Measurements from ENCODE around the gene CHST12.

The CHST12 gene

GRCh38 chr7:2495418-2496299, 92.2 kb downstream of the CHST12 start:
- Mint-ChIP-seq H3K27ac (no peak overlapping the region), H3K4me3 (no peak overlapping the region), H3K4me1 (ENCODE audit: low read depth) (no peaks in the 10 kb centered on the region), H3K9me3 (ENCODE audit: low read depth) (no peaks in the 10 kb centered on the region), H3K36me3 (no peaks in the 10 kb centered on the region), H3K27me3 (no peaks in the 10 kb centered on the region)

DNA sequence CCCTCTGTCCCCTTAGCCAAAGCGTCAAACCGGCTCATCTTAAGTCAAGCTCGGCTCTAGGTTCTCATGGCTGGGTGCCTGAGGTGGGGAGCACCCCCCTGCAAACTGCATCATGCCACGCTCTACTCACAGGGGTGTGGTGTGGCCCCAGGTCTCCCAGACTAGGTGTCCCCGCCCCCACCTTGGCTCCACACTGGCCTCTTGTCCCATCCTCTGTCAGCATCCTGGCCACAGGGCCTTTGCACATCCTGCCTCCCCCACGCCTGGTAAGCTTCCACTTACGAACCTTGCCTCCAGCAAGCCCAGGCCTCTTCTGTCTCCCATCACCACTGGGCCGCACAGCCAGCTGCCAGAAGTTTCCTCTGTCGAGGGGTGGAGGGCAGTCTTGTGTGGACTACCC, 93.0 kb downstream of the CHST12 start:
- Mint-ChIP-seq H3K4me1 (ENCODE audit: low read depth) (no peaks in the 10 kb centered on the region), H3K27me3 (no peaks in the 10 kb centered on the region), H3K4me3 (no peak overlapping the region), H3K36me3 (no peaks in the 10 kb centered on the region), H3K27ac (no peak overlapping the region), H3K9me3 (ENCODE audit: low read depth) (no peaks in the 10 kb centered on the region)

GRCh38 chr7:2497065-2497464, 93.7 kb downstream of the CHST12 start:
- Mint-ChIP-seq H3K9me3 (ENCODE audit: low read depth) (no peaks in the 10 kb centered on the region), H3K4me3 (no peak overlapping the region), H3K4me1 (ENCODE audit: low read depth) (no peaks in the 10 kb centered on the region), H3K27me3 (no peaks in the 10 kb centered on the region), H3K27ac (no peak overlapping the region), H3K36me3 (no peaks in the 10 kb centered on the region)

GRCh38 chr7:2497500-2498336, 94.3 kb downstream of the CHST12 start:
- Mint-ChIP-seq H3K27ac (no peak overlapping the region), H3K27me3 (no peaks in the 10 kb centered on the region), H3K9me3 (ENCODE audit: low read depth) (no peaks in the 10 kb centered on the region), H3K4me1 (ENCODE audit: low read depth) (no peaks in the 10 kb centered on the region), H3K36me3 (no peaks in the 10 kb centered on the region), H3K4me3 (no peak overlapping the region)
